Right lobe of liver (tissue), 6 donors: ENCODE results near the gene PLSCR1. TPM values are rescaled to one million over a fixed set of nuclear protein-coding genes. Genes with fewer than 3 reads are reported as not detected.
A peak's percentile ranks its signal among the peaks of the same experiment; 100 is the strongest.

Source experiments
- ATAC-seq, 4 donors: fragments of 200-7000 bp; cut with Tn5 transposase; one replicate each; pipeline ENCODE4 v1.9.1; 2020; ENCODE audit warnings: mild to moderate bottlenecking in 4 of 4, moderate library complexity in 4 of 4
- DNase-seq, 3 donors: peaks; one replicate each; pipeline ENCODE4 v3.0.0-alpha.2; 2020
- H3K27ac ChIP-seq, 3 donors: fragments of 200-600 bp; one replicate each; pipeline ENCODE4 v1.8.0; 2022
- H3K27me3 ChIP-seq, 2 donors: fragments of 200-600 bp; one replicate each; pipeline ENCODE4 v1.8.0; 2022
- H3K36me3 ChIP-seq, 4 donors: fragments of 200-600 bp; sonication (generic) in 1 of 4; one replicate each; pipeline versions ENCODE4 v1.5.1 to v1.8.0; 2017 to 2022; ENCODE audit warnings: control low read depth in 1 of 4
- H3K4me1 ChIP-seq, 4 donors: fragments of 200-600 bp; sonication (generic) in 1 of 4; one replicate each; pipeline versions ENCODE4 v1.5.1 to v1.8.0; 2017 to 2022; ENCODE audit warnings: control low read depth in 1 of 4
- H3K4me3 ChIP-seq, 3 donors: fragments of 200-600 bp; one replicate each; pipeline ENCODE4 v1.8.0; 2022
- H3K9me3 ChIP-seq, 4 donors: fragments of 200-600 bp; sonication (generic) in 1 of 4; one replicate each; pipeline versions ENCODE4 v1.5.1 to v1.8.0; 2017 to 2022; ENCODE audit warnings: control low read depth in 1 of 4
- CTCF ChIP-seq, 4 donors: fragments of 200-600 bp in 3 of 4; fragments of 450-650 bp in 1 of 4; IDR thresholded peaks; one replicate each; pipeline versions ENCODE4 v1.5.1 to v1.8.0; 2016 to 2022; ENCODE audit warnings: antibody characterized with exemption in 4 of 4, mild to moderate bottlenecking in 2 of 4
- POLR2A ChIP-seq: fragments of 450-650 bp; IDR thresholded peaks from one replicate; pipeline ENCODE4 v1.6.1; 2017; ENCODE audit warnings: antibody characterized with exemption, mild to moderate bottlenecking
- WGBS: methylation state at CpG from one replicate; pipeline ENCODE4 v1.1.6; 2018; ENCODE audit warnings: low coverage, low lambda C conversion rate; ENCODE audit not compliant: insufficient coverage; ENCODE audit errors: missing lambda C conversion rate; 5-methylcytosine and 5-hydroxymethylcytosine counted together
- intact Hi-C, 2 donors: fragments of 100-400 bp; cut with DNase I; formaldehyde crosslinking; loops; one replicate each; pipeline versions ENCODE4 v1.11.2 to v1.14.1; 2022
- total RNA-seq, 6 experiments: library from RNA; depleted of rRNA in 2 of 6; stranded (reverse); fragments of >200 nt in 2 of 6; fragmentation: NEBNext Ultra II Directional in 3 of 6; extraction: Animal tissue kit (Norgen Biotek cat#: 25700) in 3 of 6; gene quantifications; one replicate each; pipeline versions ENCODE4 v1.1.0 to v1.2.4, GENCODE V29; 2016 to 2023
- donor health status: DM: no; HTN: yes; CAD: no.
- donor health status: DM: no; HTN: no; CAD: no.
- donor health status: DM: no; HTN: no; CAD: no.
- donor health status: DM: no; HTN: yes; CAD: no.
- donor health status: DM: no; HTN: yes; CAD: no.

The PLSCR1 gene
- total RNA-seq, 6 experiments from 2014 or later = 15.1 to 83.8 (median 44.9) TPM

GRCh38 chr3:146544929-146545528, 622 bp upstream of the PLSCR1 start:
- 54% methylated on average over 8 of the region's 8 CpGs for WGBS
- H3K36me3 ChIP-seq = no peaks in the 10 kb centered on the region
- no peak for TF ChIP-seq POLR2A
- no peak for TF ChIP-seq CTCF (IDR thresholded peaks at IDR 0.05)
- peak overlapping the region; percentile 58 to 80 (median 80) for H3K4me3 ChIP-seq
- peaks cover 0 to 37% (median 2%) of the 10 kb centered on the region in 4 donors for H3K4me1 ChIP-seq
- intact Hi-C loops = no loop called here
- ATAC-seq = no peak
- peak overlapping the region; percentile 95 to 98 (median 97) for H3K27ac ChIP-seq
- H3K9me3 ChIP-seq = no peaks in the 10 kb centered on the region
- no peaks in the 10 kb centered on the region for H3K27me3 ChIP-seq
- no peak for DNase-seq

- DNase-seq (no peak), ATAC-seq (peak; percentile 27 to 48 (median 38))
- H3K4me3 ChIP-seq = peak overlapping the region; percentile 58 to 80 (median 80)
- 1% methylated on average over 7 of the region's 10 CpGs for WGBS
- no peaks in the 10 kb centered on the region for H3K36me3 ChIP-seq
- no peak for TF ChIP-seq CTCF (IDR thresholded peaks at IDR 0.05)
- no peak for TF ChIP-seq POLR2A
- peak overlapping the region; percentile 95 to 98 (median 97) for H3K27ac ChIP-seq
- H3K27me3 ChIP-seq = no peaks in the 10 kb centered on the region
- intact Hi-C loops = no loop called here
- H3K4me1 ChIP-seq = peaks cover 0 to 51% (median 5%) of the 10 kb centered on the region in 4 donors
- H3K9me3 ChIP-seq = no peaks in the 10 kb centered on the region
These were observed 876 bp downstream of the PLSCR1 start for GRCh38 chr3:146543461-146544001.

- 38% methylated on average over 2 of the region's 2 CpGs for WGBS
- H3K4me1 ChIP-seq = peaks cover 0 to 51% (median 5%) of the 10 kb centered on the region in 4 donors
These were observed 1.4 kb downstream of the PLSCR1 start for GRCh38 chr3:146542978-146543377.

GRCh38 chr3:146542179-146542578, 2.2 kb downstream of the PLSCR1 start:
- Histone ChIP-seq H3K4me3 (peak overlapping the region in 2 of 3 donors; percentile 58 to 80), H3K36me3 (no peaks in the 10 kb centered on the region), H3K9me3 (no peaks in the 10 kb centered on the region), H3K27me3 (no peaks in the 10 kb centered on the region), H3K27ac (peak overlapping the region in 2 of 3 donors; percentile 95 to 97), H3K4me1 (peaks cover 0 to 51% (median 5%) of the 10 kb centered on the region in 4 donors)
- 40% methylated on average over 2 of the region's 2 CpGs for WGBS
- DNase-seq (no peak), ATAC-seq (no peak)
- intact Hi-C loops = no loop called here
- TF ChIP-seq POLR2A = peak; percentile 20
- no peak for TF ChIP-seq CTCF (IDR thresholded peaks at IDR 0.05)

More at GRCh38 chr3:146542978-146543377, 1.4 kb downstream of the PLSCR1 start:
- H3K9me3 ChIP-seq = no peaks in the 10 kb centered on the region
- no peaks in the 10 kb centered on the region for H3K36me3 ChIP-seq
- no peaks in the 10 kb centered on the region for H3K27me3 ChIP-seq
- peak overlapping the region; percentile 58 to 80 (median 80) for H3K4me3 ChIP-seq
- intact Hi-C loops = no loop called here
- TF ChIP-seq CTCF (IDR thresholded peaks at IDR 0.05) (no peak), POLR2A (no peak)
- ATAC-seq (no peak), DNase-seq (no peak)
- peak overlapping the region; percentile 95 to 98 (median 97) for H3K27ac ChIP-seq
